ENCODE data around the gene ZBTB2. TPM values are rescaled to one million over a fixed set of nuclear protein-coding genes. Genes with fewer than 3 reads are reported as not detected.

ZBTB2 gene
- total RNA-seq, 1 experiment from 2014 or later = 8.9 TPM

DNA sequence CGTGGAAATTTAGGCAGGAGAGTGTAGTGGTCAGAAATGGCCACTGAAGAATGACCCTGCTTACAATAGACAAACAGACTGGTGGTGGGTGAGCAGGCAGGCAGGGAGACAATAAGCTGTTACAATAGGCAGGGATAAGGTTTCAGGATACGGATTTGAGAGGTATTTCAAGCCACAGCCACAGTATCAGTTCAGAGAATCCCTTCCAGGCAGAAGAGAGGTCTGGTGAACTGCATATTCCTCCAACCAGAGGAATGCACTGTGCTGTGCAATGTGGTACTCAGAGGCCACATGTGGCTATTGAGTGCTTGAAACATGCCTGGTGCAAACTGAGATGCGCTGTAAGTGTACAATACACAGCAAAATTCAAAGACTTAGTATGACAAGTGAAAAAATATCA lies 40.0 kb upstream of the ZBTB2 start:
- Histone ChIP-seq H3K9me2 (ENCODE audit: insufficient read depth) (no peaks in the 10 kb centered on the region), H2AFZ (no peak overlapping the region), H3K4me1 (replicated peaks; ENCODE audit: insufficient read depth) (no peaks in the 10 kb centered on the region), H3K4me3 (no peak overlapping the region), H3K27ac (no peak overlapping the region), H3F3A (ENCODE audit: insufficient read depth, low read depth) (no peaks in the 10 kb centered on the region; the same call in 1 of the 2 replicates), H3K27me3 (ENCODE audit: insufficient read depth, low read depth) (no peaks in the 10 kb centered on the region), H3K9me3 (ENCODE audit: insufficient read depth, low read depth) (no peaks in the 10 kb centered on the region), H3K36me3 (ENCODE audit: low read depth) (peaks cover 27% of the 10 kb centered on the region), H3K79me2 (ENCODE audit: low read depth) (0 out of 2 replicates have a peak, but pooled peaks cover 2% of the 10 kb centered on the region), H3K4me2 (no peak overlapping the region), H4K20me1 (ENCODE audit: insufficient read depth) (no peaks in the 10 kb centered on the region)
- no TSS peak for BruUV-seq (replicated peaks)
- TF ChIP-seq CTCF (conservative IDR thresholded peaks at IDR 0.05) (no peak), EZH2 (IDR thresholded peaks at IDR 0.05; ENCODE audit: low read depth) (no peak)
- no peak for DNase-seq
- POLR2A ChIA-PET (ENCODE audit: unreplicated experiment) = no interaction called here
- intact Hi-C loops (cut with micrococcal nuclease; ENCODE audit: unreplicated experiment) = no loop called here
- CTCF ChIA-PET = no interaction called here

- Histone ChIP-seq H3K9me3 (ENCODE audit: insufficient read depth, low read depth) (no peaks in the 10 kb centered on the region), H3K9me2 (ENCODE audit: insufficient read depth) (no peaks in the 10 kb centered on the region), H3K4me2 (no peak overlapping the region), H3K4me1 (replicated peaks; ENCODE audit: insufficient read depth) (no peaks in the 10 kb centered on the region), H3F3A (ENCODE audit: insufficient read depth, low read depth) (no peaks in the 10 kb centered on the region; the same call in 1 of the 2 replicates), H3K27me3 (ENCODE audit: insufficient read depth, low read depth) (no peaks in the 10 kb centered on the region), H3K79me2 (ENCODE audit: low read depth) (no peaks in the 10 kb centered on the region), H3K36me3 (ENCODE audit: low read depth) (peaks cover 27% of the 10 kb centered on the region), H3K27ac (no peak overlapping the region), H2AFZ (no peak overlapping the region), H3K4me3 (no peak overlapping the region), H4K20me1 (ENCODE audit: insufficient read depth) (no peaks in the 10 kb centered on the region)
- CTCF ChIA-PET = no interaction called here
- POLR2A ChIA-PET (ENCODE audit: unreplicated experiment) = no interaction called here
- intact Hi-C loops (cut with micrococcal nuclease; ENCODE audit: unreplicated experiment) = no loop called here
- DNase-seq = no peak
- TF ChIP-seq EZH2 (IDR thresholded peaks at IDR 0.05; ENCODE audit: low read depth) (no peak), CTCF (conservative IDR thresholded peaks at IDR 0.05) (no peak)
- no TSS peak for BruUV-seq (replicated peaks)
Measured at GRCh38 chr6:151430886-151431285, 39.5 kb upstream of the ZBTB2 start.

DNA sequence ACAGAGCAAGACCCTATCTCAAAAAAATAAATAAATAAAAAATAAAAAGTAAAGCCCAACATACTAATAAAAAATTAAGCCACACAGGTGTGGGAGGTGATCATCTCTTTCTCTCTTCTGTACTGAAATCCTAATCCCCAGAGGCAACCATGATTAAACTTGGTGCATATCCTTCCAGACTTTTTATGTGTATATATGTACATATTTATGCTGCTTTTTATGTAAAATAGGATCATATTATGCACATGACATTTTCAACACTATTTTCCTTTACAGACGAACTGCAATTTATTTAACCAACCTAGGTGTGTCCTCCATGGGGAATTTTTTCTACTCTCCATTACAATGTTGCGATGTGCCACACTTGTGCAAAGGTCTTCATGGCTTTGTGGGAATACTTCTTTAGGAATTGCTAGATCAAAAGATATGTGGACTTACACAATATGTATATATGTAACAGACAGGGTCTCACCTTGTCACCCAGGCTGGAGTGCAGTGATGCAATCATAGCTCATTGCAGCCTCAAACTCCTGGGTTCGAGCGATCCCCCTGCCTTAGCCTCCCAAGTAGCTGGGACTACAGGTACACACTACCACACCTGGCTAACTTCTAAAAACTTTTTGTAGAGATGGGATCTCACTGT lies 36.9 kb upstream of the ZBTB2 start:
- no peak overlapping the region for H3K4me2 ChIP-seq
- no peak overlapping the region for H3K4me3 ChIP-seq
- H3K9me2 ChIP-seq (ENCODE audit: insufficient read depth) = no peaks in the 10 kb centered on the region
- TF ChIP-seq CTCF (conservative IDR thresholded peaks at IDR 0.05) (no peak), EZH2 (IDR thresholded peaks at IDR 0.05; ENCODE audit: low read depth) (no peak)
- no peak overlapping the region for H3K27ac ChIP-seq
- peaks cover 27% of the 10 kb centered on the region for H3K36me3 ChIP-seq (ENCODE audit: low read depth)
- intact Hi-C loops (cut with micrococcal nuclease; ENCODE audit: unreplicated experiment) = no loop called here
- no peak overlapping the region for H2AFZ ChIP-seq
- POLR2A ChIA-PET (ENCODE audit: unreplicated experiment) = no interaction called here
- H3K4me1 ChIP-seq (replicated peaks; ENCODE audit: insufficient read depth) = no peaks in the 10 kb centered on the region
- no peaks in the 10 kb centered on the region; the same call in 1 of the 2 replicates for H3F3A ChIP-seq (ENCODE audit: insufficient read depth, low read depth)
- H4K20me1 ChIP-seq (ENCODE audit: insufficient read depth) = no peaks in the 10 kb centered on the region; the same call in 1 of the 2 replicates
- H3K27me3 ChIP-seq (ENCODE audit: insufficient read depth, low read depth) = no peaks in the 10 kb centered on the region
- CTCF ChIA-PET = no interaction called here
- no peak for DNase-seq
- no TSS peak for BruUV-seq (replicated peaks)
- H3K79me2 ChIP-seq (ENCODE audit: low read depth) = no peaks in the 10 kb centered on the region
- no peaks in the 10 kb centered on the region for H3K9me3 ChIP-seq (ENCODE audit: insufficient read depth, low read depth)

Data from PC-9 (cell line).